DMS79 treated with DMSO at 0.1 percent for 48 hours (cell line): ENCODE data around the gene RCAN2.

Source experiments
- DNase-seq: peaks from one replicate; lab custom pipeline; 2025; lab: John Stamatoyannopoulos, UW

Gene RCAN2

GRCh38 chr6:46251583-46252339, 239.5 kb downstream of the RCAN2 start:
- DNase-seq = no peak

GRCh38 chr6:46248143-46248542, 243.1 kb downstream of the RCAN2 start:
- no peak for DNase-seq

- no peak for DNase-seq
These were observed 244.5 kb downstream of the RCAN2 start for GRCh38 chr6:46246727-46247126.

GRCh38 chr6:46246081-46246480, 245.2 kb downstream of the RCAN2 start:
- no peak for DNase-seq

GRCh38 chr6:46244670-46245069, 246.6 kb downstream of the RCAN2 start:
- no peak for DNase-seq

DNA sequence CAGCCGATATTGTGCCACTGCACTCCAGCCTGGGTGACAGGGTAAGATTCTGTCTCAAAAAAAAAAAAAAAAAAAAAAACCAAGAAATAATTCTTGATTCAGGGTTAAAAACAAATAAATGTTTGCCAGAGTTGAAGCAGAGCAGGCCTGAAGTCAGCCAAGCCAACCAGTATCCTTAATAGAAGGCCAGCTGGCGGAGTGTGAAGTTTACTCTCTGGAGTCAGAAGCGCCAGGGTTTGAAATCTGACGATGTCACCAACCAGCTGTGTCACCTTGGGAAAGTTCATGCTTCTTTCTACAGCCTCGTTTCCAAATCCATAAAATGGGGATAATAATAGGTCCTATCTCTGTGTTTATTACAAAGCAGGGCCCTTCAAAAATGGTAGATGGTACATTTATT, 247.5 kb downstream of the RCAN2 start:
- DNase-seq = no peak

GRCh38 chr6:46242921-46243320, 248.3 kb downstream of the RCAN2 start:
- no peak for DNase-seq

DNA sequence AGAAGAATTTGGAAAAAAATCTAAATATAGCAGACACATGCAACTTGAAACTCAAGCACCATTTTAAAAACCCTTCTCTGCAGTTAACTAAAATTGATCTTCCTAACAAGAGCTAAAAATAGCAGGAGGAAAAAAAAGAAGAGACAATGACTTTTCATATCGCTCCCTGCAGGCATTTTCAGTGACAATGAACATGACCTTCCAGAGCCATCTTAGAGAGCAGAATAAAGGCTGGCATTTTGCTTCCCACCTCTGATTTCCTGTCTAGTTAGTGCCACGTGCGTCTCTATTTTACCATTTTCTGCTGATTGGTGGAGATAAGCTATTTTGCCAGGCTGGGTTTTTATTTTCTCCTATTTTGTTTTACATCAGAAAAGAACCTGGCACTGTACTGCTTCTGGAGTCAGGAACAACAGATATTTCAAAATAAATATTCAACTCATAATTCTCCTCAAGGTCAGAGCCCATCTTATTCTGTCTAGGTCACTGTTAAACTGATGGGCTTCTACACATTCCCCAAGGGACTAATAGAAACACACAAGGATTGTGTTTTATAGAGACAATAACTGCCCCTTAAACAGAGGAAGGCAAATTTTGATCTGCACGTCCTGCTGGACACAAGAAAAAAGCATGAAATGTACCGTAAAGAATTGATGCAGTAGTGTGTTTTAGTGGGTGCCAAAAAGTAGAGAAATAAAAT, 250.2 kb downstream of the RCAN2 start:
- no peak for DNase-seq

DNA sequence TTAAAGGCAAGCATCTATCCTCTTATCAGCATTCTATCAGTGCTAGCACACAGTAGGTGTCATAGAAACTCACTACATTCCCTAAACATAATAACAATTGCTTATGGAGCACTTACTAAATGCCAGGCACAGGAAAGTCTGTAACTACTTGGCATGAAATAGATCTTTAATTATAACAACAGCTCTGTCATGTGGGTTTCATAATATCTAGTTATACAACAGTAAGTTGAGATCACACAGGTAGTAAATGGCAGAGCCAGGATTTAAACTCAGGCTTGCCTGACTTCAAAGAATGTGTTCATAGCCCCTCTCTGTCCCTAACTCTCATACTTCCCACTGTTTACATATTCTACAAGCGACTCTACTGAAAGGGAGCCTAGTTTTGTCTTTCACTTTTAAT, 254.5 kb downstream of the RCAN2 start:
- no peak for DNase-seq

GRCh38 chr6:46235242-46235641, 256.0 kb downstream of the RCAN2 start:
- DNase-seq = no peak

DNA sequence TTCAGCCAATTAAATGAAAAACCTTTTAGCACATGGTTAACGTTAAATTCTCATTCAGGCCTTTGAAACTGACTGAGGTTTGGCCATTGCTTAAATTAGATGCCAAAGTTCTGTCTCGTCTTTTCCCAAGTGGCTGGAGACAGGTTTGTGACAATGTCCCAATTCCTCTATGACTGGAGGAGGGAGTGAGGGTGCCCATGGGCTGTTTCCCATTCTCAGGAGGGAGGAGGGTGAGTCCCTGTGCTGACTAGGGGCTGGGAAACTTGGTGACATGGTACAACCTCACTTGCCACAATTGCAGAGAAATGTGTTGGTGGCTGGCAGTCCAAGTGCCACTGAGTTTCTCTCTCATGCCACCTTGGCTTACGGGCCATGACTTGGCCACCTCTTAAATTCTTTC, 256.5 kb downstream of the RCAN2 start:
- no peak for DNase-seq

GRCh38 chr6:46234156-46234556, 257.1 kb downstream of the RCAN2 start:
- DNase-seq = no peak

DNA sequence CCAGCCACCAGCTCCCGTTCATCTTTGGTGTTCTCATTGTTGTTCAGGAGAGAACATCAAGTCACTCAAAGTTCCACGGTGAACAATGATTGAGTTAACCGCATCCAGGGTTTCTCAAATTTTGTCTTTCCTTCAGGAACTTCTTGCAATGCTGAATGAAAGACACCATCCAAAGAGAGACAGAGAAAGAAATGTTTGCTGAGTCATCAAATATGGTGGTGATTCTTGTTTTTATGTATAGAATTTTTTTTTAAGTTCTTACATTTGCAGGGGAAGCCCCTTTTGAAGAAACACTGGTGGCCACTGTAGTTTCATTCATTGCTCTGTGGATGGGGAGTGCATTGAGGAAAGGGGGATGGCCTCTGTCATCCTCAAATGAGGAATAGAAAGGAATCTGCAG, 258.1 kb downstream of the RCAN2 start:
- DNase-seq = no peak

DNA sequence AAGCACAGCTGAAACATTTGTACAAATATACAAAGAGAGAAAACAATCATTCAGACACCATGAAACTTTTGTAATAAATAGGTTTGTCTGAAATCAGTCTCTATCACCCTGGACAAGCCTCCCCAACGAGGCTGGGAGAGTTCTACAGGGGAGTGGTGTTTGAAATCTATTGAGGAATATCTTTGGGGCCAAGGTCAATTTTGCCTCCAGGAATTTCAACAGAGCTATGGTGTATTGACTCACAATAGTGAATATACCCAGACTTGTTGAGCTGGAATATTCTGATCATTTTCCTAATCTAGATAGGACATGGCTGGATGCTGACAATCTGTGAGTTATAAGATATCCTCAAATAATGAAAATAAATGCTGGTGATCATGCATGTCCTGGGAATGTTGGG, 269.0 kb downstream of the RCAN2 start:
- no peak for DNase-seq

GRCh38 chr6:46221222-46221793, 269.9 kb downstream of the RCAN2 start:
- DNase-seq = peak; percentile 70

DNA sequence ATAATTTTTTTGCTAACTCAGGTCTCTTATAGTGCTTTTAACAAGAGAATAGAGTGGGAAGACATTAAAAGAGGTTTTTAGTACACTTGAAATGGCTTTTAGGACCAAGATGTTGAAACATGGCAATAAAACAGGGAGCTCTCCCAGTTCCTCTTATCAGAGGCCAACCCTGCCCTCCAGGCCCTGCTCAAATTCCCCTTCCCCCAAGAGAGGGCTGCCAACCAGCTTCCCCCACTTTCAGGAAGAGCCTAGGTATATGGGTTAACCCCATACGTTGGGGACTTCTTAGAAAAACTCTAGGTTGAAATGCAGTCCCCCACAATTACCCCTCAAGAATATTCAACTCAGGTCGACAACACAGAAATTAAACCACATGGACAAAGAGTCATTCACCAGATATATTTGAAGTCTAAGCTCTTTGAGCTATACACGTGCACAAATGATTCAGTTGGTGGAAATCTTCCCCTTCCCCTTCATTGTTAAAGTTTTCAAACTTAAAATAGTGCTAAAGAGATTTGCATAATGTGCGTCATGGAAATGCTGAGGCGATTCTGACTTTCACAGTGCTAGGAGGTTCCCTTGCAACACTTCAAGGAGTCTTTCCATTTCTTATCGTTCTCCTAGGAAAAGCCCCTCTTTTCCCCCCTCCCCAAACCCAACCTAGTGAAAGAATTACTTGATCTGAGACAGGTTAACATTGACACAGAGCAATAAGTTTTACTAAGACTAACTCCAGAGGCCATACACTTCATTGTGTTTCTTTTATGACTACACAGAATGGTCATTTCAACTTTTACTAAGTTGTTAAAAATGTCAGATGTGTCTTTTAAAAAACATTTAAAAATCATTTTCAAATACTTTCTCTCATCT, 270.7 kb downstream of the RCAN2 start:
- DNase-seq = peak; percentile 57

DNA sequence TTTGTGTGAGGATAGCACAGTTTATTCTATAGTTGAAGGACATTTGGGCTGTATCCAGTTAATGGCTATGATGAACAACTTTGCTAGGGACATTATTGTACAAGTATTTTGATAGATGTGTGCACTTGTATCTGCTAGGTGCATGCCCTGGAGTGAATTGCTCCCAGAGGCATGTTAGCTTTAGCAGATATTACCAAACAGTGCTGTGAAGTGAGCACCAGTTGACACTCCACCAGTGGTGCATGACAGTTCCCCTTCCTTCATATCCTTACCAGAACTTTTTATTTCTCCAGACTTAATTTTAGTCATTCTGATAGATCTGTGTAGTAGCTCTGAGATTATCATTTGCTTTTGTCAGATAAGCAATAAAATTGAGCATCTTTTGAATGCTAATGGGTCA, 271.6 kb downstream of the RCAN2 start:
- peak; percentile 16 for DNase-seq

GRCh38 chr6:46218457-46218856, 272.8 kb downstream of the RCAN2 start:
- no peak for DNase-seq

- DNase-seq = no peak
These were observed 273.5 kb downstream of the RCAN2 start for GRCh38 chr6:46217671-46218131.

DNA sequence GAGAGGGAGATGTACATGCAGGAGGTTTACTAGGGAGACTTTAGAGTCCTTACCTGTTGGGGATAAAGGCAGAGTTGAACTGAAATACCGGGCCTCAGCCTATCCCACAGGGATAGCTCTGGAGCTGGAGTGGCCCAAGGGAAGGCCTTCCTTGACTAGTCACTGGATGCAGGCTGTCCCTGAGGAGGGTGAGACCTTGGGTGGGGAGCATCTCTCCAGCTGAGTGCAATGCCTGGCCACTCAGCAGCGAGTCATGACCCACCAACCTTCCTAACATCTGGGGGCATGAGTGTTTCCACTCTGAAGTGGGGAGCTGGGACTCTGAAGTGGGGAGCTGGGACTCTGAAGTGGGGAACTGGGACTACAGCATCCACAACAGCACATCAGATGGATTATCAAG, 274.4 kb downstream of the RCAN2 start:
- no peak for DNase-seq

- peak; percentile 12 for DNase-seq
These were observed 275.5 kb downstream of the RCAN2 start for GRCh38 chr6:46215777-46216176.

DNA sequence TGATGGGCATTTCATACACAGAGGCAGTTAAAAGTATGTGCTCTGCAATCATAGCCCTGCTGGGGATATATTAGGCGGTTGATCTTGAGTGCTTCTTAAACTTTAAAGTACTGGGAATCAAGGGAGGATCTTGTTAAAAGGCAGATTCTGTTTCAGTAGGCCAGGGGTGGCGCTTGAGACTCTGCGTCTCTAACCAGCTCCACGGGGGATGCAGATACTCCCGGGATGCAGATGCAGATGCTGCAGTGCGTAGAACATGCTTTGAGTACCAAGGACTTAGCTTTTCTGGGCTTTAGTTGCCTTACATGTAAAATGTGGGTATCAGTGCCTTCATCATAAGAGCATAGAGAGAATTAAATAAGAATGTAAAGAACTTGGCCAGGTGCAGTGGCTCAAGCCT, 276.0 kb downstream of the RCAN2 start:
- DNase-seq = peak; percentile 36
